OCI-LY7 (cell line): ENCODE measurements around the gene RHOD.

Experiments
- CTCF ChIP-seq: fragments of 200-600 bp; sonication (generic); conservative IDR thresholded peaks from 2 replicates; pipeline ENCODE4 v1.5.1; 2014; ENCODE audit warnings: mild to moderate bottlenecking, antibody characterized with exemption, low read length, moderate library complexity, mixed read lengths
- EZH2phosphoT487 ChIP-seq: fragments of 200-600 bp; sonication (generic); IDR thresholded peaks from 2 replicates; pipeline ENCODE4 v1.6.1; 2018; ENCODE audit warnings: low read depth, borderline replicate concordance, mild to moderate bottlenecking, mixed run types, antibody characterized with exemption, low read length, moderate library complexity, mixed read lengths

DNA sequence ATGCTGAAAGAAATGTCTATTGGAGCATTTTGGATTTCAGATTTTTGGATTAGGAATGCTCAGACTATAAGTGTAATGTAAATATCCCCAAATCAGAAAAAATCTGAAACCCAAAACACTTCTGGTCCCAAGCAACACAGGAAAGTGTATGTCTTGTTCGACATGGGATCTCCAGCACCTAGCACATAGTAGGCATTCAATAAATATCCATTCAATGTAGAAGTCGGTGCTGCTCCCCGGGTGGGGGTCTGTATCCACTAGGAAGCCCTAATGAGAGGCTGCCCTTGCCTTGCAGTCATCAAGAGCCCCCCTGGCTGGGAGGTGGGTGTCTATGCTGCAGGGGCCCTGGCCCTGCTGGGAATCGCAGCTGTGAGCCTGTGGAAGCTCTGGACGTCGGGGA is 22.3 kb upstream of the RHOD start:
- TF ChIP-seq CTCF (no peak), EZH2phosphoT487 (no peak)
